DMS153 (cell line): ENCODE results near the gene MAN1A2.
A peak's percentile ranks its signal among the peaks of the same experiment; 100 is the strongest.
"Not testable (repeated sequence)": the region's sequence is repeated elsewhere in the genome, so short reads cannot be mapped to it uniquely, and the experiment has no call there.

Experiments used
- DNase-seq: peaks from one replicate; lab custom pipeline; 2025; lab: John Stamatoyannopoulos, UW

MAN1A2 gene

DNA sequence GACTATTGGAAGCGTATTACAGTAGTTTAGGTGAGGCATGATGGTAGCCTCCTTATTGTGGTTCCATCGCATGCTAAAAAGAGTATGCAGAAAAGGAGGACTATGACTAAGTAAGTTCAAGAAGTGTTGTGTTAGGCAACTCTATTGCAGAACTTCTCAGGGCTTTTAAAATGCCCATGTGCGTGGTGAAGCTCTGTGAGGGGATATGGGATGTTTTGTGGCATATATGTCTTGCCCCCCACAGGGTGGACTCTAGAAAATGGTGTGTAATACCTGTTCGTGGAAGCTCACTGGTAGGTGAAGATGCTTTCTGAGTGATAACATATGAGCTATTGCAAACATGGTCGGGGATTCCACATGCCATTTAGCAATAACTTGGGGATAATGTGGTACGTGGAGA lies 31.7 kb downstream of the MAN1A2 start:
- no peak for DNase-seq

DNA sequence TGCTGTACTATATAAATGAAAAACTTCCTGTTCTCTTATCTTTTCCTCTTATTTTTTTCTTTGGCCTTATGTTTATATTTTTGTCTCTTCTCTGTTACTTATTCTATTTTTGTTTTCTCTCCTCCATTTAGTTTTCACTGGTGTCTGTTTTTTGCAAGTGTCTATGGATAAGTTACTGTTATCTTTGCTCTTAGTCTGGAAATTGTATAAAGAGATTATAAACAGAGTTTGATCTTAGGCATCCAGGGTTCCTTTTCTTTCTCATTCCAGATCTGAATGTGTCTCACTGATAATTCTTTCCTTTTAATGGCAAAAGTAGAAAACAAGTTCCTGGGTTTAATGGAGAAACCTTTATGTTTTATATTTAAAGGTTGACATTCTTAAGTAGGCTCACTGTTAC lies 34.5 kb downstream of the MAN1A2 start:
- DNase-seq, result no peak

DNA sequence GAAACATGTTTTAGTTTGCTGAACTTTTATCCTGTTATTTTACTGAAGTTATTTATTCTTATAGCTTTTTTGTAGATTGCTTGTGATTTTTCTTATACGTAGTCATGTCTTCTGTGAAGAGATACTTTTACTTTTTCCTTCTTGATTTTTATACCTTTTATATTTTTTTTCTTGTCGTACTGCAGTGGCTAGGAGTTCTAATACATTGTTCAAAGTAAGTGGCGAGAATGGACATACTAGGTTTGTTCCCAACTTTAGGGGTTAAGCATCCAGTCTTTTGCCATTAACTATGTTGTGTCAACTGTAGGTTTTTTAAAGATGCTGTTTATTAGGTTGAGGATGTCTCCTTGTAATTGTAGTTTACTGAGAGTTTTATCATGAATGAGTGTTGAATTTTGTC lies 36.3 kb downstream of the MAN1A2 start:
- DNase-seq, result no peak

DNA sequence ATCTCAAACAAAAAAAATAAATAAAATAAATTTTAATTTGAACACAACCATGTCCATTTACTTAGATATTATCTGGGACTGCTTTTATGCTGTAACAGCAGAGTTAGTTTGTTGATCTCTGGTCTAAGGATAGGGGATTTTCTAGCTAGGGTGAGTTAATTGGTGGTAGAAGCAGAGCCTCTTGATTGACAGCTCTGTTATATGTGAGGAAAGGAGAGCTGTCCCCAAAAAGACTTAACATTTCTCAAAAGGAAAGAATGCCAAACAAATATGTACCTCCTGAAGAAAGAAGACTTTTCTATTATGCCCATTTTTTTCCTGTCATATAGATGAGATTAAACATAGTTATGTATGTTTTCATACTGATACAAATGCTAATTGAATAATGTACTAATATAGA lies 37.8 kb downstream of the MAN1A2 start:
- no peak for DNase-seq

DNA sequence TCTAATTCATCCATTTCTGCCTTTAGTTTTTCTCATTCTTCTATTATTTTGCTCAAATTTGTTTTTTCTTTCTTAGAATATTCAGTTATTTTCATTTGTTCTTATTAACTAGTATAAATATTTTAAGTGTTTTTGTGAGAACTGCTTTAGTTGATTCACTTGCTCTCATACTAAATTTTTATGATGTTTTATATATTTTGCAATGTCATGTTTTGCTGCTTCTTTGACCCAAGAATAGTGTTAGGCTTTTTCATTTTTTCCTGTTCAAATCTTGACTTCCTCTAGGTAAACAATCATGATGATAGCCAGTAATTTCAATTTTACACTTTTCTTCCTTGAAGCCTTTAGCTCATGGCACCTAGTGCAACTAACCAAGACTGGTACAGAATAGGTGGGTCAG lies 45.2 kb downstream of the MAN1A2 start:
- no peak for DNase-seq

DNA sequence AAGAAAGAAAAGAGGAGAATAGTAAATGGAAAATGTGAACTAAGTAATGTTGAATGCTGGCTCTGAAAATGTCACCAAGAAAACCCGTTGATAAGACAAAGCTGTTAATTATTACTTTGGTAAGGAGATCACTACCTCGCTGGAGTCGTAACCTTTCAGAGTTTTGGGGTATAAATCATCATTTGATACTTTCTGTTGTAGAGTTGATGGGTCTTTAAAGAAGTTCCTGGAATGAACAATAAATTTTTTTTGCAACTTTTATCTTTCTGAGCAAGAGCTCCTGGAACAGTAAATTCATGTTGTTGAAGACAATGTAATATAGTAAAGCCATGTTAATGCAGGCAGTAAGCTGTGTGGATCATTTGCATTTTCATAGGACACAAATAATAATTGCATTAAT lies 46.2 kb downstream of the MAN1A2 start:
- DNase-seq, result no peak

DNA sequence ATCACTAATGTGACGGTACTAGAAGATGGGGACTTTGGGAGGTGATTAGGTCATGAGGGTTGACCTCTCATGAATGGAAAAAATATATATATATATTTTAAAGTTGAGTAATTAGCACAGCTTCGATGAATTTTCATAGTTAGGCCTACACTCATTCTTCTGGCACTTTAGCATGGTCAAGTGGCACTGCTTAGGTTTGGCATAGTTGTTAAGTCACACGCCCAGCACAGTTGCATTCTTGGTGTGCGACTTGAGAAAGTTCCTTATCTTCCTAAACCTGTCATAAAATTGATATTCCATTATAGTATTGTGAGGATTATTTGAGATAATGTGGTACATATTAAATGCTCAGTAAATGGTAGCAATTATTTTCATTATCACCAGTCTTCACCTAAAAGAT lies 47.7 kb downstream of the MAN1A2 start:
- no peak for DNase-seq

DNA sequence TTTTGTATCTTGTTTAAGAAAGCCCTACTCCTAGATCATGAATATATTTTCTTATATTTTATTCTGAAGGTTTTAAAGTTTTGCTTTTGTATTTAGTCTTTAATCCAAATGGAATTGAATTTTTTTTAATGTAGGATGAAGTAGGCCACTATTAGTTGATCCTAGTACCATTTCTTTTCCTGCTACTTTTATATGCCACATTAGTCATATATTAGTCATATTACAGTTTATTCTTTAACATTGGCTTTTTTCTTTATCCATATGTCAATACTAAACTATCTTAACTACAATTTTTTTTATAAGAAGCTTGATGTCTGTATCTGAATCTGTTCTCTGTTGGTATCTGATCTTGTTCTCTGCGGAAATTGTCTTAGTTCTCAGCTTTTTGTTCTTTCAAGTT lies 48.8 kb downstream of the MAN1A2 start:
- no peak for DNase-seq

DNA sequence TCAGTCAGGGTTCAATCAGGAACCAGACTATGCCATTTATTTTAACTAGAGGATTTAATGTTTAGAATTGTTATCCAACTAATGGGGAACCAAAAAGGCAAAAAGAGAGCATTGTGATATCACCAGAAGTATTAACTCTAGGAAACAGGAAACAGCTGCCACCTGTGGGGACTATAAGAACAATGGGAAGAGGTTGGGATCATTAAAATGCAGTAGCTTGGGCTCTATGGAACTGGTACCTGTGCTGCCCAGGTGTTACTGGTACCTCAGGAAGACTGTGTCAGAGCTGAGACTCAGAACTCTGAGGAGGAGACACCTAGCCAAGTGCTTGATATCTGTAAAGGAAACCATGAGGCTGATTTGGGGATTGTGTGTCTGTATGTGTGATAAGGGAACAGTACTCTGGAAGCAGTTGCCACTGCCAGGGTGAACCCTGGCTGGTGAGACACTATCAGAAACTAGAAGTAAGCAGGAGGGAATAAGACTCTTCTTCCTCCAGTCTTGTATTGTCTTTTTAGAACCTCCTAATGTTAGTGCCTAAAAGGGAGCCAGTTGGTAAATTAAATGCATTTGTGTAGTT lies 49.4 kb downstream of the MAN1A2 start:
- DNase-seq, result peak; percentile 54

DNA sequence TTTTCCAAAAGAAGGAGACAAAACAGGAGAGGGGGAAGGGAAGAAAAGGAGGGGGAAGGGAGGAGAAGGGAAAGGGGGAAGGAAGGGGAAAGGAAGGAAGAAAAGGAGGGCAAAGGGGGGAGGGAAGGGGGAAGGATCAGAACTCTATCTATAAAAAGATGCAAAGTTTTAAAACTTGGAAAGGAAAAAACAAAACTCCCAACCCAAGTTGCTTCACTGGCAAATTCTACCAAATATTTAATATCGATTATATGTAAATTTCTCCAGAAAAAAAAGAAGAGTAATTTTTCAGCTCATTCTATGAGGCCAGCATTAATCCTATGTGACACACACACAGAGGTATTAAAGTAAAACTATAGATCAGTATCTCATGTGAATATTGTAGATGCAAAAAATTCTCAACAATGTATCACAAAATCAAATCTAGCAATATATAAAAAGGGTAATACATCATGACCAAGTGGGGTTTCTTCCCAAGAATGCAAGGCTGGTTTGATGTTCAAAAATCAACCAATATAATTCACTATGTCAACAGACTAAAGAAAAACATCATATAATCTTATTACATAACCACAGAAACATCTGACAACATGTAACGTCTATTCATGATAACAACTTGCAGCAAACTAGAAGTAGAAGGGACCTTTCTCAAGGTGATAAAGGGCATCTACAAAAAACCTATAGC lies 57.9 kb downstream of the MAN1A2 start:
- DNase-seq, result no peak

DNA sequence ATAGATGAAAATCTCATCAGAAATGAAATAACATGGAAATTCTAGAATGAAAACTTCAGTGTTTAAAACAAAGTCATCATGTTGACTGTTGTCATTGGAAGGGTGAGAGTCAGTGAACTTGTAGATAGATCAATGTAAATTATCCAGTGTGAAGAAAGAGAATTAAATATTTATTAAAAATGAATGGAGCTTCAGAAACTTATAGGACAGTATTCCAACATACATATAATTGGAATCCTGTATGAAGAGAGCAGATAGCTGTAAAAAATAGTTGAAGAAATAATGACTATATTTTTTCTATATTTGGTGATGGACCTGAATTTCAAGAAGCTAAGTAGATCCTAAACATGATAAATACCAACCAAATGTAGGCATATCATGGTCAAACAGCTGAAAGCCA lies 60.0 kb downstream of the MAN1A2 start:
- DNase-seq, result no peak

DNA sequence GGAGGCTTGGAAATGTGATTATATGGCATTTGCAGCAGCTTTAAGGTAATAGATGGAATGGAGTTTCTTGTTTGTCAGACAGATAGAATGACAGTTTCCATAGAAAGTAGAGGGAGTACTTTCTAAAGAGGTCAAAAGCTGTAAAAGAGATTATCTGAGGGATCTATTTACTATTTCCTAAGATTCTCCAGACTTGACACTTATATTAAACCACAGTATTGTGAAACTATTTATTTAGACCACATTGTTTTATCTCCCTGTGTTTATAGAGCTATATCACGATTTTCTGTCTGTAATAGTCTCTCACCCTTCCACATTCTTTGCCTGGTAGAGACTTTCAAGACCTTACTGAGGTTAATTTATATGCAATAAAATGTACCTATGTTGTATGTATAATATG lies 66.7 kb downstream of the MAN1A2 start:
- no peak for DNase-seq

DNA sequence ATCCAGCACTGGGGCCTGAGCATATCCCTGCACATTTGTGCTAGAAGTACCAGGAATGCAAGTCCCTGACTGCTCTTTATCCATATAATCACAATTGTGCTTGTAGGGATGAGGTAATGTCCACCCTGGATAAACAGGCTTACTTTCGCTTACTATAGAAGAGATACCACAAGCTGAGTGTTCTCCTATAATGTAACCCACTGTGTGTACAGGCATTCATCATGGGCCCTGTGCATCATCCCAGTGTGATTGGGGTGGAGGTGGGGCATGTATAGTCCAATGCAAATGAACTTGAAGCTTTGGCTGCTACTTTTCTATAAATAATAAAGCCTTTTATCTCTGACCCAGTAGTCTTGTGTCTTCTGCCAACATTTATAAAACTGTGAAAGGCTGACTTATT lies 69.3 kb downstream of the MAN1A2 start:
- no peak for DNase-seq

DNA sequence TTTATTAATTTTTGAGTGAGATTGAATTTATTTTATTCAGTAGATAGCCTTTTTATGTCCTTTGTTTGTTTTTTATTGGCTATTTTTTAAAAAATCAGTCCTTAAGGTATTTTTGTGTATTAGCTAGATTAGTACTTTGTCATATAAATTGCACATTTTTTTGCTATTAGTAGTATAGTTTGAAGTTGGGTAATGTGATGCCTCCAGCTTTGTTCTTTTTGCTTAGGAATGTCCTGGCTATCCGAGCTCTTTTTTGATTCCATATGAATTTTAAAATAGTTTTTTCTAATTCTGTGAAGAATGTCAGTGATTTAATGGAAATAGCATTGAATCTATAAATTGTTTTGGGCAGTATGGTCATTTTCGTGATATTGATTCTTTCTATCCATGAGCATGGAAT lies 80.4 kb downstream of the MAN1A2 start:
- DNase-seq, result no peak

DNA sequence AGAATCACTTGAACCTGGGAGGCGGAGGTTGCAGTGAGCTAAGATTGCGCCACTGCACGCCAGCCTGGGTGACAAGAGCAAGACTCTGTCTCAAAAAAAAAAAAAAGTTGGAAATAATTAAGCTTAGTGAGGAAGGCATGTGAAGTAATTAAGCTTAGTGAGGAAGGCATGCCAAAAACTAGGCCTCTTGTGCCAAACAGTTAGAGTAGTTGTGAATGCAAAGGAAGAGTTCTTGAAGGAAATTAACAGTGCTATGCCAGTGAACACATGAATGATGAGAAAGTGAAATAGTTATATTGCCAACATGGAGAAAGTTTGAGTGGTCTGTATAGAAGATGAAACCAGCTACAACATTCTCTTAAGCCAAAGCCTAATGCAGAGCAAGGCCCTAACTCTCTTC lies 85.0 kb downstream of the MAN1A2 start:
- no peak for DNase-seq

DNA sequence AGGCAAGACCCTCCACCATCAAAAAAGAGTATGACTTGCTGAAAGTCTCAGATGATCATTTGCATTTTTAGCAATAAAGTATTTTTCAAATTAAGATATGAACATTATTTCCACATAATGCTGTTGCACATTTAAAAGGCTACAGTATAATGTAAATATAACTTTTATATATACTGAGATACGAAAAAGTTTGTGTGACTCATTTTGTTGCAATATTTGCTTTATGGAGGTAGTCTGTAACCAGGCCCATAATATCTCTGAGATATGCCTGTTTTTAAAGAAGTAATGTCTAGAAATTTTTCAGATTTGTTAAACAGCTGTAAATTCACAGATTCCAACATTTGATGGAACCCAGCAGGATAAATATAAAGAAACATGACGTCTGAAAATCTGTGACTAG lies 86.7 kb downstream of the MAN1A2 start:
- DNase-seq, result no peak

DNA sequence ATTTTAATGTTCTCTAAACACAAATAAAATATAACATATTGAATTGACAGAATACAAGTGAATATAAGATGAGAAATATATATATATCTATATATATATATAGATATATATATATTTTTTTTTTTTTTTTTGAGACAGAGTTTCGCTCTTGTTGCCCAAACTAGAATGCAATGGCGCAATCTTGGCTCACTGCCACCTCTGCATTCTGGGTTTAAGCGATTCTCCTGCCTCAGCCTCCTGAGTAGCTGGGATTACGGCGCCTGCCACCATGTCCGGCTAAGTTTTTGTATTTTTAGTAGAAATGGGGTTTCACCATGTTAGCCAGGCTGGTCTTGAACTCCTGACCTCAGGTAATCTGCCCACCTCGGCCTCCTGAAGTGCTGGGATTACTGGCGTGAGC lies 91.2 kb downstream of the MAN1A2 start:
- DNase-seq, result not testable (repeated sequence)

DNA sequence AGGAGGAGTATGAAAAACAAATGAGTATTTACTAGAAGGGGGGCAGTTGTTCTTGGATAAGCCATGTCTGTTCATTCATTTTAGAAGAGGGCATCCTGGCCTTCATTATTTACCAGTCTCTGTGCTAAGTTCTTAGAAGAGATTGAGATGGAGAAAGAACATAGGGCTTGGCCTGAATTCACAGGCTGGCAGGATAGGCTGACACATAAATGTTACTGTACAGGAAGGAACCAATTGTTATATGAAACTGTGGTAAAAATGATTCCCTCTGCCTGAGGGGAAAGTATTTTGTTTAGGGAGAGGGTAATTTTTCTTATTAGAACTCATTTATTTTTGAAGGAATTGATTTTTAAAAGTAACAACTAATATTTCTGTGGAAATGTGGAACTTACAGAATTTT lies 99.5 kb downstream of the MAN1A2 start:
- DNase-seq, result no peak

DNA sequence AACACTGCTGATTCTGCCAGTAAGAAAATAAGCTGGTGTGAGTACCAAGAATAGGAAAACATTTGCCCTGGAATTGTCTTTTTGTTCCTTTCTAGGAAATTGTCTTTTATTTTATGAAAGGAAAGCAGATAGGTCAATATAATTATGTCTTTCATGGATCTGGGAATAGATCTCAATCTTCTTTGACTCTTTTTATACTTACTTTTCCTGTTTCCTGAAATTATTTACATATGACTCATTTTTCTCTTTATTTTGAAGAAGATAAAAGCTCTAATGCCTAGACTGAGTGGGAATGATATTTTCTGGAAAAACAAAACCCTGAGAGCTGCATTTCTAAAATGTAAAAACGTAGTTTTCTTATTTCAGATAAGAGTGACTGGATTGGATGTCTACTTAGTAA lies 100.1 kb downstream of the MAN1A2 start:
- DNase-seq, result no peak

DNA sequence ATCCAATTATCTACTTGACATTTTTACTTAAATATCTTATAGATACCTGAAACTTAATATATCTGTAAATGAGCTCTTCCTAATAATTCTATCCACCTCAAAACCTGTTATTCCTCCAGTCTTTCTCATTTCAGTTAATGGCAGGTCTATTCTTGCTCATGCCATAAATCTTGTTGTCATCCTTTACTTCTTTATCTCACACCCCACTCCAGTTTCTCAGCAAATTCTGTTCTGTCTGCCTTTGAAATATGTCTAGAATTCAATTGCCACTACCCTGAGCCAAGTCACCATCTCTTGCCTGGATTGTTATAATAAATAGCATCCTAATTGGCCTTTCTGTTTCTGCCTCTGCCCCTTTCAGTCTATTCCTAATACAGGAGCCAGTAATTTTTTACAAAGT lies 105.8 kb downstream of the MAN1A2 start:
- no peak for DNase-seq

DNA sequence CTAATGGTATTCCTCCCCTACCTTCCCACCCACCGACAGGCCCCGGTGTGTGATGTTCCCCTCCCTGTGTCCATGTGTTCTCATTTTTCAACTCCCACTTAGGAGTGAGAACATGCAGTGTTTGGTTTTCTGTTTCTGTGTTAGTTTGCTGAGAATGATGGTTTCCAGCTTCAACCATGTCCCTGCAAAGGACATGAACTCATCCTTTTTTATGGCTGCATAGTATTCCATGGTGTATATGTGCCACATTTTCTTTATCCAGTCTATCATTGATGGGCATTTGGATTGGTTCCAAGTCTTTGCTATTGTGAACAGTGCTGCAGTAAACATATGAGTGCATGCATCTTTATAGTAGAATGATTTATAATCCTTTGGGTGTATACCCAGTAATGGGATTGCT lies 108.2 kb downstream of the MAN1A2 start:
- not testable (repeated sequence) for DNase-seq

DNA sequence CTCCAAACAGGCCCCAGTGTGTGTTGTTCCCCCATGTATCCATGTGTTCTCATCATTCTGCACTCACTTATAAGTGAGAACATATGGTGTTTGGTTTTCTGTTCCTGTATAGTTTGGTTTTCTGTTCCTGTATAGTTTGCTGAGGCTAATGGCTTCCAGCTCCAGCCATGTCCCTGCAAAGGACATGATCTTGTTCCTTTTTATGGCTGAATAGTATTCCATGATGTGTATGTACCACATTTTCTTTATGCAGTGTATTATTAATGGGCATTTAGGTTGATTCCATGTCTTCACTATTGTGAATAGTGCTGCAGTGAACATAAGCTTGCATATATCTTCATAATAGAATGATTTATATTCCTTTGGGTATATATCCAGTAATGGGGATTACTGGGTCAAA lies 111.8 kb downstream of the MAN1A2 start:
- DNase-seq, result no peak

DNA sequence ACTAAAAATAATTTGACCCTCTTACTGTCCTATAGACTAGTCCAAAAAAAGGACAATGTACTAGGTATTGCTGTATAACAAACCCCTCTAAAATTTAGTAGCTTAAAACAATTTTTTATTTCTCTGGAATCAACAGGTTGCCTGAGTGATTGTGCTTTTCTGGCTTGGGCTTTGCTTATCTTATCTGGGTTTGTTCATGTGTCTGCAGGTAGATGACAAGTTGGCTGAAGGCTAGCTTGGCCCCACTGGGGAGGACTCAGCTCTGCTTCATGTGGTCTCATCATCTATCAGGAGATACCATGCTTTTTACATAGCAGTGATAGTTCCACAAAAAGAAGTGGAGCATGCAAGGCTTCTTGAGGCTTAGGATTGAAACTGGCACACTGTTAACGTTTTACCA lies 114.2 kb downstream of the MAN1A2 start:
- DNase-seq, result no peak

DNA sequence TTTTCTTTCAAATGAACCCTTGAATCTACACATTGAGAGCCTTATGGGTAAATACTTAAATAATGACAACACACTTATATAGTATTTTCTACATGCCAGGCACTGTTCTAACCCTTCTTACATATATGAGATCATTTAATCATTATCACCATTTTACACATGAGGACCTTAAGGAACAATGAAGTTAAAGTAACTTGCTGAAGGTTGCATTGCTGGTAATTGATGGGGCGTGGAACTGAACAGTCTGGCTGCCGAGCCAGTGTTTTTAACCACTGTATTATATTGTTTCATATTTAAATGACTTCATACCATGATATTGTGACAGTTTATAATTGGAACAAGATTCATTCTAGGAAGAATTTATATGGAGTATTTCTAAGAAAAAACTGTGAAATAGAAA lies 126.7 kb downstream of the MAN1A2 start:
- no peak for DNase-seq
